GM04504 (cell line): ENCODE measurements around the gene USP17L21.
"Not testable (repeated sequence)": the region's sequence is repeated elsewhere in the genome, so short reads cannot be mapped to it uniquely, and the experiment has no call there.

Experiments
- DNase-seq: peaks from one replicate; pipeline ENCODE4 v3.0.0-alpha.2; 2012; ENCODE audit warnings: low read depth

USP17L21 gene, protein sequence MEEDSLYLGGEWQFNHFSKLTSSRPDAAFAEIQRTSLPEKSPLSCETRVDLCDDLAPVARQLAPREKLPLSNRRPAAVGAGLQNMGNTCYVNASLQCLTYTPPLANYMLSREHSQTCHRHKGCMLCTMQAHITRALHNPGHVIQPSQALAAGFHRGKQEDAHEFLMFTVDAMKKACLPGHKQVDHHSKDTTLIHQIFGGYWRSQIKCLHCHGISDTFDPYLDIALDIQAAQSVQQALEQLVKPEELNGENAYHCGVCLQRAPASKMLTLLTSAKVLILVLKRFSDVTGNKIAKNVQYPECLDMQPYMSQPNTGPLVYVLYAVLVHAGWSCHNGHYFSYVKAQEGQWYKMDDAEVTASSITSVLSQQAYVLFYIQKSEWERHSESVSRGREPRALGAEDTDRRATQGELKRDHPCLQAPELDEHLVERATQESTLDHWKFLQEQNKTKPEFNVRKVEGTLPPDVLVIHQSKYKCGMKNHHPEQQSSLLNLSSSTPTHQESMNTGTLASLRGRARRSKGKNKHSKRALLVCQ

DNA sequence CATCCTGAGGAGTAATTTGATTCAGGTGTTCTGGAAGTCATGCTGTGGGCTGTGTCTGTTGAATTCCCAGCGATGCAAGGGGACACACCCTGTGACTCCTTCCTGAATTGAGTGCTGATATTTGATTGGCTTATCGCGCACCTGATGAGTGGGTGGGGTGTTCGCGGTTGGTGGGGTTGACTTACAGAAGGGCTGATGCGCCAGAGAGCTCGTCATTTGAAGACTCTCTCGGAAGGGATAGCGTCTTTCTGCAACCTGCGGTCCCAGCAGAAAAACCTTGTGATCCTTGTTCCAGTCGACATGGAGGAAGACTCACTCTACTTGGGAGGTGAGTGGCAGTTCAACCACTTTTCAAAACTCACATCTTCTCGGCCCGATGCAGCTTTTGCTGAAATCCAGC is at the start of gene USP17L21:
Gene USP17L21 (plus strand): TSS at position 301 of the 400 bp plus-strand sequence. CDS start 0 bp downstream, at position 301.
- DNase-seq: not testable (repeated sequence)

DNA sequence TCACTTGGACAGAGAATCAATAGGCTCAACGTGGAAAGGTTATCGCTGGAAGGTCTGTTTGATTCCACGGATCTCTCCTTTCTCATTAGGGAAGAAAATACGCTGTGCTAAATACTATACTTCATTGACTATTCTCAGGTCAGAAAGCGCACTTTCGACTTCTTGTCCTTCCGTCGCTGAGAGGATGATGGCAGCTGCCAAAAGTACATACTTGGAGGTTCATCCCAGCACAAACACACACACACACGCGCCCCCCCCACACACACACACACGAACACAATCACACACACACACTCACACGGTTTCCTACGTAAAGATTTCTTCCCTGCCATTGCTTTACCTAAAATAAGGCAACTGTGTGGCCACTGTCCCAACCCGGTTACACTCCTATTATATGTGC is 48.0 kb upstream of the USP17L21 start:
- not testable (repeated sequence) for DNase-seq

DNA sequence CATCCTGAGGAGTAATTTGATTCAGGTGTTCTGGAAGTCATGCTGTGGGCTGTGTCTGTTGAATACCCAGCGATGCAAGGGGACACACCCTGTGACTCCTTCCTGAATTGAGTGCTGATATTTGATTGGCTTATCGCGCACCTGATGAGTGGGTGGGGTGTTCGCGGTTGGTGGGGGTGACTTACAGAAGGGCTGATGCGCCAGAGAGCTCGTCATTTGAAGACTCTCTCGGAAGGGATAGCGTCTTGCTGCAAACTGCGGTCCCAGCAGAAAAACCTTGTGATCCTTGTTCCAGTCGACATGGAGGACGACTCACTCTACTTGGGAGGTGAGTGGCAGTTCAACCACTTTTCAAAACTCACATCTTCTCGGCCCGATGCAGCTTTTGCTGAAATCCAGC is 47.6 kb upstream of the USP17L21 start, which contains the start of gene USP17L11:
Gene USP17L11 (plus strand): TSS at position 301 of the 400 bp plus-strand sequence. CDS start 0 bp downstream, at position 301.
- not testable (repeated sequence) for DNase-seq

DNA sequence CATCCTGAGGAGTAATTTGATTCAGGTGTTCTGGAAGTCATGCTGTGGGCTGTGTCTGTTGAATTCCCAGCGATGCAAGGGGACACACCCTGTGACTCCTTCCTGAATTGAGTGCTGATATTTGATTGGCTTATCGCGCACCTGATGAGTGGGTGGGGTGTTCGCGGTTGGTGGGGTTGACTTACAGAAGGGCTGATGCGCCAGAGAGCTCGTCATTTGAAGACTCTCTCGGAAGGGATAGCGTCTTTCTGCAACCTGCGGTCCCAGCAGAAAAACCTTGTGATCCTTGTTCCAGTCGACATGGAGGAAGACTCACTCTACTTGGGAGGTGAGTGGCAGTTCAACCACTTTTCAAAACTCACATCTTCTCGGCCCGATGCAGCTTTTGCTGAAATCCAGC is 42.8 kb upstream of the USP17L21 start, which contains the start of gene USP17L12:
Gene USP17L12 (plus strand): TSS at position 301 of the 400 bp plus-strand sequence. CDS start 0 bp downstream, at position 301.
- DNase-seq: not testable (repeated sequence)

DNA sequence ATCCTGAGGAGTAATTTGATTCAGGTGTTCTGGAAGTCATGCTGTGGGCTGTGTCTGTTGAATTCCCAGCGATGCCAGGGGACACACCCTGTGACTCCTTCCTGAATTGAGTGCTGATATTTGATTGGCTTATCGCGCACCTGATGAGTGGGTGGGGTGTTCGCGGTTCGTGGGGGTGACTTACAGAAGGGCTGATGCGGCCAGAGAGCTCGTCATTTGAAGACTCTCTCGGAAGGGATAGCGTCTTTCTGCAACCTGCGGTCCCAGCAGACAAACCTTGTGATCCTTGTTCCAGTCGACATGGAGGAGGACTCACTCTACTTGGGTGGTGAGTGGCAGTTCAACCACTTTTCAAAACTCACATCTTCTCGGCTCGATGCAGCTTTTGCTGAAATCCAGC is 38.1 kb upstream of the USP17L21 start, which contains the start of gene USP17L13:
Gene USP17L13 (plus strand): TSS at position 301 of the 400 bp plus-strand sequence. CDS start 0 bp downstream, at position 301.
- not testable (repeated sequence) for DNase-seq

DNA sequence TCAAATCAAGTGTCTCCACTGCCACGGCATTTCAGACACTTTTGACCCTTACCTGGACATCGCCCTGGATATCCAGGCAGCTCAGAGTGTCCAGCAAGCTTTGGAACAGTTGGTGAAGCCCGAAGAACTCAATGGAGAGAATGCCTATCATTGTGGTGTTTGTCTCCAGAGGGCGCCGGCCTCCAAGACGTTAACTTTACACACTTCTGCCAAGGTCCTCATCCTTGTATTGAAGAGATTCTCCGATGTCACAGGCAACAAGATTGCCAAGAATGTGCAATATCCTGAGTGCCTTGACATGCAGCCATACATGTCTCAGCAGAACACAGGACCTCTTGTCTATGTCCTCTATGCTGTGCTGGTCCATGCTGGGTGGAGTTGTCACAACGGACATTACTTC is 32.4 kb upstream of the USP17L21 start:
- not testable (repeated sequence) for DNase-seq

DNA sequence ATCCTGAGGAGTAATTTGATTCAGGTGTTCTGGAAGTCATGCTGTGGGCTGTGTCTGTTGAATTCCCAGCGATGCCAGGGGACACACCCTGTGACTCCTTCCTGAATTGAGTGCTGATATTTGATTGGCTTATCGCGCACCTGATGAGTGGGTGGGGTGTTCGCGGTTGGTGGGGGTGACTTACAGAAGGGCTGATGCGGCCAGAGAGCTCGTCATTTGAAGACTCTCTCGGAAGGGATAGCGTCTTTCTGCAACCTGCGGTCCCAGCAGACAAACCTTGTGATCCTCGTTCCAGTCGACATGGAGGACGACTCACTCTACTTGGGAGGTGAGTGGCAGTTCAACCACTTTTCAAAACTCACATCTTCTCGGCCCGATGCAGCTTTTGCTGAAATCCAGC is 28.6 kb upstream of the USP17L21 start, which contains the start of gene USP17L15:
Gene USP17L15 (plus strand): TSS at position 301 of the 400 bp plus-strand sequence. CDS start 0 bp downstream, at position 301.
- not testable (repeated sequence) for DNase-seq

DNA sequence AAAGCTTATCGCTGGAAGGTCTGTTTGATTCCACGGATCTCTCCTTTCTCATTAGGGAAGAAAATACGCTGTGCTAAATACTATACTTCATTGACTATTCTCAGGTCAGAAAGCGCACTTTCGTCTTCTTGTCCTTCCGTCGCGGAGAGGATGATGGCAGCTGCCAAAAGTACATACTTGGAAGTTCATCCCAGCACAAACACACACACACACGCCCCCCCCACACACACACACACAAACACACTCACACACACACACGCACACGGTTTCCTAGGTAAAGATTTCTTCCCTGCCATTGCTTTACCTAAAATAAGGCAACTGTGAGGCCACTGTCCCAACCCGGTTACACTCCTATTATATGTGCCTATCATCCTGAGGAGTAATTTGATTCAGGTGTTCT is 24.2 kb upstream of the USP17L21 start:
- not testable (repeated sequence) for DNase-seq

DNA sequence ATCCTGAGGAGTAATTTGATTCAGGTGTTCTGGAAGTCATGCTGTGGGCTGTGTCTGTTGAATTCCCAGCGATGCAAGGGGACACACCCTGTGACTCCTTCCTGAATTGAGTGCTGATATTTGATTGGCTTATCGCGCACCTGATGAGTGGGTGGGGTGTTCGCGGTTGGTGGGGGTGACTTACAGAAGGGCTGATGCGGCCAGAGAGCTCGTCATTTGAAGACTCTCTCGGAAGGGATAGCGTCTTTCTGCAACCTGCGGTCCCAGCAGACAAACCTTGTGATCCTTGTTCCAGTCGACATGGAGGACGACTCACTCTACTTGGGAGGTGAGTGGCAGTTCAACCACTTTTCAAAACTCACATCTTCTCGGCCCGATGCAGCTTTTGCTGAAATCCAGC is 19.1 kb upstream of the USP17L21 start, which contains the start of gene USP17L17:
Gene USP17L17 (plus strand): TSS at position 301 of the 400 bp plus-strand sequence. CDS start 0 bp downstream, at position 301.
- not testable (repeated sequence) for DNase-seq

DNA sequence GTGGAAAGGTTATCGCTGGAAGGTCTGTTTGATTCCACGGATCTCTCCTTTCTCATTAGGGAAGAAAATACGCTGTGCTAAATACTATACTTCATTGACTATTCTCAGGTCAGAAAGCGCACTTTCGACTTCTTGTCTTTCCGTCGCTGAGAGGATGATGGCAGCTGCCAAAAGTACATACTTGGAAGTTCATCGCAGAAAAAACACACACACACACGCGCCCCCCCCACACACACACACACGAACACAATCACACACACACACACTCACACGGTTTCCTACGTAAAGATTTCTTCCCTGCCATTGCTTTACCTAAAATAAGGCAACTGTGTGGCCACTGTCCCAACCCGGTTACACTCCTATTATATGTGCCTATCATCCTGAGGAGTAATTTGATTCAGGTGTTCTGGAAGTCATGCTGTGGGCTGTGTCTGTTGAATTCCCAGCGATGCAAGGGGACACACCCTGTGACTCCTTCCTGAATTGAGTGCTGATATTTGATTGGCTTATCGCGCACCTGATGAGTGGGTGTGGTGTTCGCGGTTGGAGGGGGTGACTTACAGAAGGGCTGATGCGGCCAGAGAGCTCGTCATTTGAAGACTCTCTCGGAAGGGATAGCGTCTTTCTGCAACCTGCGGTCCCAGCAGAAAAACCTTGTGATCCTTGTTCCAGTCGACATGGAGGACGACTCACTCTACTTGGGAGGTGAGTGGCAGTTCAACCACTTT is 14.6 kb upstream of the USP17L21 start, which contains the start of gene USP17L18:
Gene USP17L18 (plus strand): TSS at position 678 of the 728 bp plus-strand sequence. CDS start 0 bp downstream, at position 678.
- not testable (repeated sequence) for DNase-seq

DNA sequence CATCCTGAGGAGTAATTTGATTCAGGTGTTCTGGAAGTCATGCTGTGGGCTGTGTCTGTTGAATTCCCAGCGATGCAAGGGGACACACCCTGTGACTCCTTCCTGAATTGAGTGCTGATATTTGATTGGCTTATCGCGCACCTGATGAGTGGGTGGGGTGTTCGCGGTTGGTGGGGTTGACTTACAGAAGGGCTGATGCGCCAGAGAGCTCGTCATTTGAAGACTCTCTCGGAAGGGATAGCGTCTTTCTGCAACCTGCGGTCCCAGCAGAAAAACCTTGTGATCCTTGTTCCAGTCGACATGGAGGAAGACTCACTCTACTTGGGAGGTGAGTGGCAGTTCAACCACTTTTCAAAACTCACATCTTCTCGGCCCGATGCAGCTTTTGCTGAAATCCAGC is 9.6 kb upstream of the USP17L21 start, which contains the start of gene USP17L19:
Gene USP17L19 (plus strand): TSS at position 301 of the 400 bp plus-strand sequence. CDS start 0 bp downstream, at position 301.
- not testable (repeated sequence) for DNase-seq

DNA sequence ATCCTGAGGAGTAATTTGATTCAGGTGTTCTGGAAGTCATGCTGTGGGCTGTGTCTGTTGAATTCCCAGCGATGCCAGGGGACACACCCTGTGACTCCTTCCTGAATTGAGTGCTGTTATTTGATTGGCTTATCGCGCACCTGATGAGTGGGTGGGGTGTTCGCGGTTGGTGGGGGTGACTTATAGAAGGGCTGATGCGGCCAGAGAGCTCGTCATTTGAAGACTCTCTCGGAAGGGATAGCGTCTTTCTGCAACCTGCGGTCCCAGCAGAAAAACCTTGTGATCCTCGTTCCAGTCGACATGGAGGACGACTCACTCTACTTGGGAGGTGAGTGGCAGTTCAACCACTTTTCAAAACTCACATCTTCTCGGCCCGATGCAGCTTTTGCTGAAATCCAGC is 4.8 kb upstream of the USP17L21 start, which contains the start of gene USP17L20:
Gene USP17L20 (plus strand): TSS at position 301 of the 400 bp plus-strand sequence. CDS start 0 bp downstream, at position 301.
- not testable (repeated sequence) for DNase-seq

DNA sequence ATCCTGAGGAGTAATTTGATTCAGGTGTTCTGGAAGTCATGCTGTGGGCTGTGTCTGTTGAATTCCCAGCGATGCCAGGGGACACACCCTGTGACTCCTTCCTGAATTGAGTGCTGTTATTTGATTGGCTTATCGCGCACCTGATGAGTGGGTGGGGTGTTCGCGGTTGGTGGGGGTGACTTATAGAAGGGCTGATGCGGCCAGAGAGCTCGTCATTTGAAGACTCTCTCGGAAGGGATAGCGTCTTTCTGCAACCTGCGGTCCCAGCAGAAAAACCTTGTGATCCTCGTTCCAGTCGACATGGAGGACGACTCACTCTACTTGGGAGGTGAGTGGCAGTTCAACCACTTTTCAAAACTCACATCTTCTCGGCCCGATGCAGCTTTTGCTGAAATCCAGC is 4.6 kb downstream of the USP17L21 start, which contains the start of gene USP17L22:
Gene USP17L22 (plus strand): TSS at position 301 of the 400 bp plus-strand sequence. CDS start 0 bp downstream, at position 301.
- DNase-seq: not testable (repeated sequence)

DNA sequence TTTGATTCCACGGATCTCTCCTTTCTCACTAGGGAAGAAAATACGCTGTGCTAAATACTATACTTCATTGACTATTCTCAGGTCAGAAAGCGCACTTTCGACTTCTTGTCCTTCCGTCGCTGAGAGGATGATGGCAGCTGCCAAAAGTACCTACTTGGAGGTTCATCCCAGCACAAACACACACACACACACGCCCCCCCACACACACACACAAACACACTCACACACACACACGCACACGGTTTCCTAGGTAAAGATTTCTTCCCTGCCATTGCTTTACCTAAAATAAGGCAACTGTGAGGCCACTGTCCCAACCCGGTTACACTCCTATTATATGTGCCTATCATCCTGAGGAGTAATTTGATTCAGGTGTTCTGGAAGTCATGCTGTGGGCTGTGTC is 9.0 kb downstream of the USP17L21 start:
- DNase-seq: not testable (repeated sequence)
